ENCODE results near the gene TLK2. TPM values are rescaled to one million over a fixed set of nuclear protein-coding genes. Genes with fewer than 3 reads are reported as not detected.
"Not testable (repeated sequence)": the region's sequence is repeated elsewhere in the genome, so short reads cannot be mapped to it uniquely, and the experiment has no call there.

Gene TLK2
- total RNA-seq, 1 experiment from 2014 or later = 31.6 TPM

DNA sequence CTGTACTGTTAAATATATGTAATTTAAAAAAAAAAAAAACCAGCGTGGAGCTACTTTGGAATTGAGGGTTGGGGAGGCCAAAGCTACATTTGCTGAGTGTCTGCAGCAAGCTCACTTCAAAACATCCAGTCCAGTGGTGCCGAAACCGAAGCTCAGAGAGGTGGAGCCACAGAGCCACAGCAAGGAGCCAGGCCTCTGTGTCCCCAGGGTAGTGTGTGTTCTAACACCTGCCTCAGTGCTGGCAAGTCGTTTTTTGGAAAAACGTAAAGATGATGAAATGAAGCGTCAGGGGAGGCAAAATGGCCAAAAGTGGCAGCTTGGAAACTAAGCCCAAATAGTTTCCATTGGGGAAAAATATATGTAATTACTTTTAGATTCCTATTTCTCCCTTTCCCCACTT, 112.7 kb downstream of the TLK2 start:
- no peak for DNase-seq (ENCODE audit: low spot score)
- in situ Hi-C loops (cut with HindIII; ENCODE audit: low sequenced_read_pairs) = no loop called here

DNA sequence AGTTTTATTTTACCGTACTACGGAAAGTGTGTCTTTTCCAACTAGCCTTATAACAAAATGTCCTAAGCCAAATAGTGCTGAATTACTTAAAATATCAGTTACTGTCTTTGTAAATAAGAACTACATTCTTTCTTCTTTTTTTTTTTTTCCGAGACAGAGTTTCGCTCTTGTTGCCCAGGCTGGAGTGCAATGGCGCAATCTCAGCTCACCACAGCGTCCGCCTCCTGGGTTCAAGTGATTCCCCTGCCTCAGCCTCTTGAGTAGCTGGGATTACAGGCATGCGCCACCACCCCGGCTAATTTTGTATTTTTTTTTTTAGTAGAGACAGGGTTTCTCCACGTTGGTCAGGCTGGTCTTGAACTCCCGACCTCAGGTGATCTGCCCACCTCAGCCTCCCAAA, 113.2 kb downstream of the TLK2 start:
- in situ Hi-C loops (cut with HindIII; ENCODE audit: low sequenced_read_pairs); DNase-seq (ENCODE audit: low spot score): not testable (repeated sequence)

DNA sequence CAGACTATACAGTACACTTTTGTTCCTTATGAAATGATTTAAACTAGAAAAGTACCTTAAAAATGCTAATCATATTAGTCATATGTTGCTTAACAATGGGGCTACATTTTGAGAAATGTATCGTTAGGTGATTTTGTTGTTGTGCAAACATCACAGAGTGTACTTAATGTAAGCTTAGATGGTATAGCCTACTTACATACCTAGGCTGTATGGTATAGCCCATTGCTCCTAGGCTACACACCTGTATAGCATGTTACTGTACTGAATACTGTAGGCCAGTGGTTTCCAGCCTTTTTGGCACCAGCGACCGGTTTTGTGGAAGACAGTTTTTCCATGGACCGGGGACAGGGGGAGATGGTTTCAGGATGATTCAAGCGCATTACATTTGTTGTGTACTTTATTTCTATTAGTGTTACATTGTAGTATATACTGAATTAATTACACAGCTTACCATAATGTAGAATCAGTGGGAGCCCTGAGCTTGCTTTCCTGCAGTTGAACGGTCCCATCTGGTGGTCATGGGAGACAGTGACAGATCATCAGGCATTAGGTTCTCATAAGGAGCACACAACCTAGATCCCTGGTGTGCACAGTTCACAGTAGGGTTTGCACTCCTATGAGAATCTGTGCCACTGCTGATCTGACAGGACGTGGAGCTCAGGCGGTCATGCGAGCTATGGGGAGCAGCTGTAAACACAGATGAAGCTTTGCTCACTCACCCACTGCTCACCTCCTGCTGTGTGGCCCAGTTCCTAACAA, 113.9 kb downstream of the TLK2 start:
- DNase-seq (ENCODE audit: low spot score) = peak; percentile 8
- in situ Hi-C loops (cut with HindIII; ENCODE audit: low sequenced_read_pairs) = no loop called here

DNA sequence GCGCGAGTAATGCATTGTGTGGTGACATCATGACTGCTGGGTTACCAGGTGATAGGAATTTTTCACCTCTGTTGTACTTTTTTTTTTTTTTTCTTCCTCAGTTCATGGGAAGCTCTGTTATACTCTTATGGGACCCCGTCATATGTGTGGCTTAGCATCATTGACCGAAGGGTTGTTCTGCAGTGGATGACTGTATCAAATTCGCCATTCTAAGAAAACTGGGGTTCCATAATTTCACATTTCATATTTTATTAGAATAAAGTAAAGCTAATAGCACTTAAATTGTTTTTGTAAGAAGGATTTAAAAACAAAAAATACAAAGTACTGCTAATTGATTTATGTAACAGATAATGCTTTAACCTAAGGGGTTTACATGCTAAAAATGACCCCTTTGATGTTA, 116.9 kb downstream of the TLK2 start:
- in situ Hi-C loops (cut with HindIII; ENCODE audit: low sequenced_read_pairs) = no loop called here
- DNase-seq (ENCODE audit: low spot score) = no peak

DNA sequence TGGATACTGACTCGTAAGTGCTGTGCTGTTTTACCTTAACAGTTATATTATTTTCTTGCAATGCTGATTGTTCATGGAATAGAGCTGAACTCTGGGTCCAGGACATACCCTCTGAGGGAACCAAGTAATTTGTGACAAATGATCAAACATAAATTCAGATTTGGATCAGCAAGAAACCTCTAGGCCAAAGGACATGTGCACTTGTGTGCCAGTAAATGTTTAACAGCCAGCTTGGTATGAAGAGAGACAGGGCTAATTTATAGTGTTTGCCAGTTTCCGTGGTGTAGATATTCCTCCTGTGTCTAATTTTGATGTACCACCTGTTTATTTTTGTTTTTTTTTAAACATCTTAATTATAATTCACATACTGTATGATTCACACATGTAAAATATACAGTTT, 118.0 kb downstream of the TLK2 start:
- in situ Hi-C loops (cut with HindIII; ENCODE audit: low sequenced_read_pairs) = no loop called here
- DNase-seq (ENCODE audit: low spot score) = no peak

DNA sequence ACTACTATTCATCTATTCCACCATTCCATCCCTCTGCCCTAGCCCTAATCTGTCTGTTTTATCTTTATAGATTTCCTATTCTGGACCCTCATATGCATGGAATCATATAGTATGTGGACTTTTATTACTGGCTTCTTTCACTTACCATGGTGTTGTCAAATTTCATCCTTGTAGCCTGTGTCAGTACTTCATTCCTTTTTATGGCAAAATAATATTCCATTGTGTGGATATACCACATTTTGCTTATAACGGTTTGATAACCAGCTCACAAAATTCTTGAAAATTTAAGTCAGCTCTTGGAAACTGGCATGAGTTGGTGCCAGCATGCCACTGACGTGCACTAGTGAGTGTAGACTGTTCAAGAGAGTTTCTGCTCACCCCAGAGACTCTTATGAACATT, 118.5 kb downstream of the TLK2 start:
- in situ Hi-C loops (cut with HindIII; ENCODE audit: low sequenced_read_pairs) = no loop called here
- no peak for DNase-seq (ENCODE audit: low spot score)

DNA sequence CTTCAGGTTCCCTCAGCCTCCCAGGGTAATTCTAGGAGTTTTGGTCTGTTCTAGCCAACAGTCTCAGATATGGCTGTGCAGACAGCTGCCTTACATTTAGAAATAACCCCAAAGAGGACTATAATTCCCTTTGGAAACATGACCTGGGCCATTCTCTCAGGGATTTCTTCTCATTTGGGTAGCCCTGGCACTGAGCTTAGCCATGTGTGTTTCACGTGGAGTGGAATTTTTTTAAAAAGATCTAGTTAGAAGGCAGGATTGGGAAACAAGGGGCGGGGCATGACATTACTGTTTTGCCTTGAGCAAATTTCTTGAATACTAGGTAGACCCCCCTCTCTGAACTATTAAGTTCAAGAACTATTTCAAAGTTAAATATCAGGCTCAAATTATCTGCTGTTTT, 119.3 kb downstream of the TLK2 start:
- no peak for DNase-seq (ENCODE audit: low spot score)
- in situ Hi-C loops (cut with HindIII; ENCODE audit: low sequenced_read_pairs) = no loop called here

DNA sequence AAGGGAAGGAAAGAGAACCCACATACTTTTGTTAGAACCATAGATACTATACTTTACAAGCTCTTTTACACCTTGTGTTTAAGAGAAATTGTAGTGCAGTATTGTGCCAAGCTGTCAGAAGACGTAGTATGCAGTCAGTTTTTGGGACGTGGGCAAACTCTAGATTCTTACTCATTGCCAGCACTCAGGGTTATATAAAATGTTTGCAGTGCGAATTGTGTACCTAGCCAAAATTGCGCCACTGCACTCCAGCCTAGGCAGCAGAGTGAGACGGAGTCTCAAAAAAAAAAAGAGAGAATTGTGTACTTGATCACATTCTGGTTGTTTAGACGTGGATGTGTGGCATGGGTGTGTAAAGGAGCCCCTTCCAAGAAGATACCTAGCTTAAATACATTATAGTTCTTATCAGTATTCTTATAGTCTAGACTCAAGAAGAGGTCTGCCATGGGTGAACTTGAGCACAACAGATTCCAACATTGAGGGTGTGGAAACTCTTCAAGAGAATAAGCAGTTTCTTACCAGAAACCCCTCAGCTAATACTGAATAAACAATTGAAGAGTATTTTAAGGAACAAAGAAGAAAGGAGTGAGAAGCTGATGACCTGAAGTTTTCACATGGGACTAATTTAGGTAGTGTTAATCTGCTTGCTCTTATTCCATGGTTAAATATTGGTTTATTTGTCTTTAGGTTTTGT, 121.5 kb downstream of the TLK2 start:
- DNase-seq (ENCODE audit: low spot score) = no peak
- in situ Hi-C loops (cut with HindIII; ENCODE audit: low sequenced_read_pairs) = no loop called here

DNA sequence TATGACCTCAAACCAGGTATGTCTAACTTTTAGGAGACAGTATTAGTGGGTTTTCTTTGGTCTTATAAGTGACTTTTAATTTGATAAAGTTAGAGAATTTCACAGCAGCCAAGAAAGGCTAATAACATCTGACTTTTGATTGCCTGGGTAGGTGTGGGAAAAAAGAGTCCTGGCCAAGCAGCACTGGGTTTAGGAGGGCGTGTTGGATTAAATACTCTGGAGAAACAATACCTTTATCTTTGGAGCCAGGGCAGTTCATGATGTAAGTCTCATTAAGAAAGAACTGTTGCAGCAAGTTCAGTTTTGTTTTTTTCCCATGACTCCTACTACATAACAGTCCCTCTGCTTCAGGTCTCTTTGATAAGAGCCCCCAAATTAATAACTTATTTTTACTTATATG, 122.2 kb downstream of the TLK2 start:
- DNase-seq (ENCODE audit: low spot score) = no peak
- in situ Hi-C loops (cut with HindIII; ENCODE audit: low sequenced_read_pairs) = no loop called here

DNA sequence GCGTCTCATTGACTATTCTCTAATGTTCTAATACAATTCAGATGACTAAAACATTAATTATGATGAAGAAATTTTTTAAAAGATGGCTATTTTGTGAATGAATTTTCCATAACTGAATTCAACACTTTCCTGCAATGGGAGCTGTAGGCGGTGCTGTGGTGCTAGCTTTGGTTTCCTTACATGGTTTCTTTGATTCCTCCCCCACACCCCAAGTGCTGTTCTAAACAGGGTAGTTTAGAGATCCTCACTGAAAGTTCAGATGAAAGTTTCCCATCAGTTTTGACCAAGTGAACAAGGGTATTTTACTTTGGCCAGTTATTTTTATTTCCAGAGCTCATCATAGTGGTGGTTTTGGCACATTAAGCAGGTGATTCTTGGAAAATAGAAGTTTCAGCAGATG, 122.8 kb downstream of the TLK2 start:
- in situ Hi-C loops (cut with HindIII; ENCODE audit: low sequenced_read_pairs) = no loop called here
- DNase-seq (ENCODE audit: low spot score) = no peak

DNA sequence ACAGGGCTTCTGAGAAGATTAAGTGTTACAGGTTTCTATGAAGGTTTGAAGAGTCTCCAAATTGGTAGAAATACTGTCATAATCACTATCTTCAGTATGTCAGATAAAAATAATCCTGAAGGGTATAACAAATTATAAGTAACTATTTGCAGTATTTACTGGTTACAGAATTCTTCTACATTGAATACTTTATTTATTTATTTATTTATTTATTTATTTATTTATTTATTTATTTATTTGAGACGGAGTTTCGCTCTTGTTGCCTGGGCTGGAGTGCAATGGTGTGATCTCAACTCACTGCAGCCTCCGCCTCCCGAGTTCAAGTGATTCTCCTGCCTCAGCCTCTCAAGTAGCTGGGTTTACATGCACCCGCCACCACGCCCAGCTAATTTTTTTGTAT, 125.2 kb downstream of the TLK2 start:
- in situ Hi-C loops (cut with HindIII; ENCODE audit: low sequenced_read_pairs); DNase-seq (ENCODE audit: low spot score): not testable (repeated sequence)

DNA sequence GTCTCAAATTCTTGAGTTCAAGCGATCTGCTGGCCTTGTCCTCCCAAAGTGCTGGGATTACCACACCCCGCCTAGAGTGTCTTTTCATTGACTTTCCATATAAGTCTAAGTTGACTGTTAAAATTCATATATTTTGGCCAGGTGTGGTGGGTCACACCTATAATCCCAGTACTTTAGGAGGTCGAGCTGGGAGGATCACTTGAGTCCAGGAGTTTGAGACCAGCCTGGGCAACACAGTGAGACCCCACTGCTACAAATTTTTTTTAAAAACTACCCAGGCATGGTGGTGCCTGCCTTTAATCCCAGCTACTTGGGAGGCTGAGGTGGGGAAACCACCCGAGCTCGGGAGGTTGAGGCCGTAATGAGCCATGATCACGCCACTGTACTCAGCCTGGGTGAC, 127.0 kb downstream of the TLK2 start:
- in situ Hi-C loops (cut with HindIII; ENCODE audit: low sequenced_read_pairs) = no loop called here
- DNase-seq (ENCODE audit: low spot score) = no peak

DNA sequence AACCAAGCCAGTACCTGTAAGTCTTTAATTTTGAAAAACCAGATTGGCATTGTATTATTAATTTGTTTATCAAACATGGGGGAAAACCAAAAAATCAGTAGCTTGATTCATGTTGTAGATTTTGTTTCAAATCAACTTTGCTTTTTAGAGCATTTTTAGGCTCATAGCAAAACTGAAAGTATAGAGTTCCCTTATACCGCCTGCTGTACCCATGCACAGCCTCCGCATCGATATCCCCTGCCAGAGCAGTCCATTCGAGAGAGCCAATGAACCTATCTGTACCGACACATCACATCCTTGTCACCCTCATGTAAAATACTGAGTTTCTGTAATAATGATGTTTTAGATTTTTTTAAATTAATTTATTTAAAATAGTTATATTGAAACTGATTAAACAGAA, 132.7 kb downstream of the TLK2 start:
- in situ Hi-C loops (cut with HindIII; ENCODE audit: low sequenced_read_pairs) = no loop called here
- no peak for DNase-seq (ENCODE audit: low spot score)

DNA sequence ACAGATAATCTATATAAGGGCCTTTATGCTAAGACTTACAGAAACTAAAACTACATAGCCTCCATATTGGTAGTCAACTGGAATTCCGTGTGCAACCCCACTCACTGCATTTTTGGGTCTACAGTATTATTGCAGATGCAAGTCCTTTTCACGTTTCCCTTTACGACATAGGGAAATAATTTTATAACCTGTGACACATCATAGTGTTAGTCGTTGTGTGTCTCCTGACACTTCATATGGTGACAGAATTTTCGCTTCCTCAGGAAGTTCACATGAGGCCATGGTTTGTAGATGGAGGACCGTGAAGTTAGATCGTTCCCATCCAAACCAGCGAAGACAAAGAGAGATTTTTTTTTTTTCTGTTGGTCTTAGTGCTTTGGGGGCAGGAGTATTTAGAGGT, 133.1 kb downstream of the TLK2 start:
- in situ Hi-C loops (cut with HindIII; ENCODE audit: low sequenced_read_pairs) = no loop called here
- DNase-seq (ENCODE audit: low spot score) = no peak

DNA sequence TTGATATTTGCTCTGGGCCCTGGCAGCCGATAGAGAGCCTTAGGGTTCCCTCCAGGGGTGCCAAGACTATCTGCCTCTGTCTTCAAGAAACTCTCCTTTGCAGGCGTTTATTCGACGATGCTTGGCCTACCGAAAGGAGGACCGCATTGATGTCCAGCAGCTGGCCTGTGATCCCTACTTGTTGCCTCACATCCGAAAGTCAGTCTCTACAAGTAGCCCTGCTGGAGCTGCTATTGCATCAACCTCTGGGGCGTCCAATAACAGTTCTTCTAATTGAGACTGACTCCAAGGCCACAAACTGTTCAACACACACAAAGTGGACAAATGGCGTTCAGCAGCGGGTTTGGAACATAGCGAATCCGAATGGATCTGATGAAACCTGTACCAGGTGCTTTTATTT, 133.7 kb downstream of the TLK2 start:
- DNase-seq (ENCODE audit: low spot score) = not testable (repeated sequence)

DNA sequence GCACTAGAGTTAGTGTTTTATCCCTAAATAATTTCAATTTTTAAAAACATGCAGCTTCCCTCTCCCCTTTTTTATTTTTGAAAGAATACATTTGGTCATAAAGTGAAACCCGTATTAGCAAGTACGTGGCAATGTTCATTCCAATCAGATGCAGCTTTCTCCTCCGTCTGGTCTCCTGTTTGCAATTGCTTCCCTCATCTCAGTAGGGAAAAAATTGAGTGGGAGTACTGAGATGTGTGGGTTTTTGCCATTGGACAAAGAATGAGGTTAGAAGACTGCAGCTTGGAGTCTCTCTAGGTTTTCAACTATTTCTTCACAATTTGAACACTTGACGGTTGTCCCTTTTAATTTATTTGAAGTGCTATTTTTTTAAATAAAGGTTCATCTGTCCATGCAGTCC, 134.5 kb downstream of the TLK2 start:
- in situ Hi-C loops (cut with HindIII; ENCODE audit: low sequenced_read_pairs); DNase-seq (ENCODE audit: low spot score): not testable (repeated sequence)

More for the DNA sequence above, 133.7 kb downstream of the TLK2 start:
- in situ Hi-C loops (cut with HindIII; ENCODE audit: low sequenced_read_pairs) = not testable (repeated sequence)

DNA sequence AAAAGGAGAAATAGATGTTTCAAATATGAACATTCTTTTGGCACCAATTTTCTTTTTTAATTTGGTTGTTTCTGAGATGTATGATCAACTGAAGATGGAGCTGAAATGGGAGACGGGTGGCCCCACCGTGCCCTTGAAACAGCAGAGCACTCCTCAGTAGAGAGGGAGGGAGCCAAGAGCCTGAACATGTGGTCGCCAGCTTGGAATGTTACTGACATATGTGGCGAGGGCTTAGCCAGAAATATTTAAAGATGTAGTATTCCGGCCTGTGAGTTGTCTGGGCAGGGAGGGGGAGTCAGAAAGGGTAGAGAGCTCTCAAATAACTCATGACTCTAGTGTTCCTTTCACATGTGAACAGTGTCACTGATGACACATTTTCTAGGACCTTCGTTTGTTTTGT, 135.5 kb downstream of the TLK2 start:
- DNase-seq (ENCODE audit: low spot score) = no peak
- in situ Hi-C loops (cut with HindIII; ENCODE audit: low sequenced_read_pairs) = no loop called here

DNA sequence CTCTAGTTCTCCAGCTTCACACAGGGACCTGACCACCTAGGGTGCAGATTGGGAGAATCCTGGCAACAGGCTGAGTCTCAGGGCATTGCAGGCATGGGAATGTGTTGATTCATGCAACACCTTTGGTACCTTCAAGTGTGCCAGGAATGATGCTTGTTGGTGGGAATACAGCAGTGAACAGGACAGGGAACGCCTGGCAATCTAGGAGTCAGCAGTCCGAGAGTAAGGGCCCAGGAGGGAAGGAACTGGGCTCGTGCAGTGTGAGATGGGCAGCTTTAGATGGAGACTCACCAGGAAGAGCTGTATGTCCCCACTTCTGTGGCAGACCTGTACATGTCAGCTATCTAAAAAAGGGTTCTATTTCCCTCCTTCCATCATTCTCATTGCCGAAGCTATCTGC, 136.9 kb downstream of the TLK2 start:
- in situ Hi-C loops (cut with HindIII; ENCODE audit: low sequenced_read_pairs) = no loop called here

DNA sequence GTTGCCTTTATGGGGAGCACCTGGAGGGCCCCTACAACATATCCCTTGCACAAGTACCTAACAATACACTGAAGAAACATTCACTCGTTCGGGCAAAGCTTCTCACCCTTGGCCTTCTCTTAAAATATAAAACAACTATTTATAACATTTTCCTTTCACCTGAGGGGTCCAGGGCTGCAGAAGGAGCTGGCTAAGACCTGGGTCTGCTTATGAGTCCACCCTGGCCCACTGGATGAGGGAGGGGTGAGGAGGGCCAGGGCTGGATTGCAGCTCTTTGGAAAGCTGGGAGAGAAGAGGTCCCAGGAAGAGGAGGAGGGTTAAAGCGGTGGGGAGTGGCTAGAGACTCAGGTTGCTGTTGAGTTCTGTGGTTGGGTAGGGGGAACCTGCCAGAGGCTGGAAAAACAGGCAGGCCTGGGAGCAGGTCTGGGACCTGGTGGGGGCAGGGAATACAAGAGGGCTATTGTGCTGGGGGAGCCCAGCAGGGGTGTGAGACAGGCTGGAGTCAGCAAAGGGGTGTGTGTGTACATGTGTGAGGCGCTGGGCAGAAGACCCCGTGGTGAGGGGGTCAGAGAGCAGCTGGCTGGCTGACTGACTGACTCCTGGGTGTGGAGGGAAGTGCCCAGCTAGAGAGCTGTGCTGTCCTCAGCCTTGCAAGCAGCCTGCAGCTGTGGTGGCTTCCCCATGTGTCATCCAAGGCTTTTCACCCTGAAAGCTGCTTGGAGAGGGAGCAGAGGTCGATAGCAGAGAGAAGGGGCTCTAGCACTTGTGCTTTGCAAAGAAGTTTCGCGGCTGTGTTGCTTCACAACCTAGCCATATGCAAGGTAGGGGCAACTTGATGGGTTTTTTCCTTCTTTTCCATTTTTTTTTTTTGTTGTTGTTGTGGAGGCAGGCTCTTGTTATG, 138.6 kb downstream of the TLK2 start:
- no peak for DNase-seq (ENCODE audit: low spot score)
- in situ Hi-C loops (cut with HindIII; ENCODE audit: low sequenced_read_pairs) = no loop called here

More for the DNA sequence above, 136.9 kb downstream of the TLK2 start:
- no peak for DNase-seq (ENCODE audit: low spot score)

DNA sequence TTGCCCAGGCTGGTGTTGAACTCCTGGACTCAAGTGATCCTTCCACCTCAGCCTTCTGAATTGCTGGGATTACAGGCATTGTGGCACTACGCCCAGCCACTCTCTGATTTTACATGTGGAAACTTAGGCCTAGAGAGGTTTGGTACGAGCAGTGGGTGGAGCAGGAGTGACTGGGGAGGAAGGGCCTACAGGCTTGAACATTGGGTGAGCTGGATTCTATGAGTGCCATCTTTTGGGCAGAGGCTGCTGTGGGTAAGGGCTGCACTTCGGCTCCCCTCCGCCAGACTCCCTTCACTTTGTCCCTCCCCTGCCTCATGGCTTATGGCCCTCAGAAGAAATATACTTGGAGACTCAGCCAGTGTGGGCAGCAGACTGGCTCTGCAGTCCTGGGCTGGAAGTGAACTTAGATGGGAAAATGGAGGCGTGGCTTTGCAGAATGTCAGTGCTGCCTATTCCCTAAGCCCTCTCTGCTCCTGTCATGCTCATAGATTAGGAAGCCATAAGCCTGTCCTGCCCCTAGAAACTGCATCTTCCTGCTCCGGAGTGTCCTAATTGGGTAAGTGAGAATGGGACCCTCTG, 139.4 kb downstream of the TLK2 start:
- in situ Hi-C loops (cut with HindIII; ENCODE audit: low sequenced_read_pairs) = no loop called here
- no peak for DNase-seq (ENCODE audit: low spot score)
